Lower lobe of right lung (tissue), 2 donors: ENCODE results near the gene FAM229A. TPM values are rescaled to one million over a fixed set of nuclear protein-coding genes. Genes with fewer than 3 reads are reported as not detected.

Source experiments
- ATAC-seq, 2 donors: fragments of 200-7000 bp; cut with Tn5 transposase; one replicate each; pipeline ENCODE4 v1.9.1; 2020 to 2022; ENCODE audit warnings: mild to moderate bottlenecking in 2 of 2, moderate library complexity in 2 of 2
- DNase-seq: peaks from one replicate; pipeline ENCODE4 v3.0.0-alpha.2; 2020
- H3K27ac ChIP-seq: fragments of 200-600 bp; one replicate; pipeline ENCODE4 v1.8.0; 2022
- H3K27me3 ChIP-seq: fragments of 200-600 bp; one replicate; pipeline ENCODE4 v1.8.0; 2022; ENCODE audit warnings: low read depth
- H3K36me3 ChIP-seq: fragments of 200-600 bp; one replicate; pipeline ENCODE4 v1.8.0; 2022; ENCODE audit warnings: mild to moderate bottlenecking
- H3K4me1 ChIP-seq: fragments of 200-600 bp; one replicate; pipeline ENCODE4 v1.8.0; 2022
- H3K4me3 ChIP-seq: fragments of 200-600 bp; one replicate; pipeline ENCODE4 v1.8.0; 2022; ENCODE audit warnings: mild to moderate bottlenecking
- H3K9me3 ChIP-seq: fragments of 200-600 bp; one replicate; pipeline ENCODE4 v1.8.0; 2022
- CTCF ChIP-seq: fragments of 200-600 bp; IDR thresholded peaks from one replicate; pipeline ENCODE4 v1.8.0; 2022; ENCODE audit warnings: antibody characterized with exemption, mild to moderate bottlenecking
- intact Hi-C: fragments of 100-400 bp; cut with DNase I; formaldehyde crosslinking; loops from one replicate; pipeline ENCODE4 v1.11.0; 2022
- long read RNA-seq: library from polyadenylated mRNA; unstranded; transcript quantifications from one replicate; pipeline ENCODE4 v2.0.0, GENCODE V29; 2021
- total RNA-seq: library from RNA; stranded (reverse); fragmentation: NEBNext Ultra II Directional; extraction: Animal tissue kit (Norgen Biotek cat#: 25700); gene quantifications from one replicate; pipeline ENCODE4 v1.2.1, GENCODE V29; 2021
- donor health status: DM: no; HTN: yes; CAD: no; lungs with severe emphysema.

Gene FAM229A, protein sequence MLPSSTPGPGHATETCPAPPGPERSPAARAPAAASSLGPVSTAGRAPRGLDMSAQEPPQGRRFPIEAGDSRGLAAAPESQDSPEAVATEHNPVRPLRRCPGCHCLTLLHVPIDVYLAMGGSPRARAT
- total RNA-seq, result 9.7 TPM
- long read RNA-seq, partial matches to known transcripts, result 0 of 6 reads
- long read RNA-seq, other reads (novel, unspliced or antisense), result 1 of 6 reads

DNA sequence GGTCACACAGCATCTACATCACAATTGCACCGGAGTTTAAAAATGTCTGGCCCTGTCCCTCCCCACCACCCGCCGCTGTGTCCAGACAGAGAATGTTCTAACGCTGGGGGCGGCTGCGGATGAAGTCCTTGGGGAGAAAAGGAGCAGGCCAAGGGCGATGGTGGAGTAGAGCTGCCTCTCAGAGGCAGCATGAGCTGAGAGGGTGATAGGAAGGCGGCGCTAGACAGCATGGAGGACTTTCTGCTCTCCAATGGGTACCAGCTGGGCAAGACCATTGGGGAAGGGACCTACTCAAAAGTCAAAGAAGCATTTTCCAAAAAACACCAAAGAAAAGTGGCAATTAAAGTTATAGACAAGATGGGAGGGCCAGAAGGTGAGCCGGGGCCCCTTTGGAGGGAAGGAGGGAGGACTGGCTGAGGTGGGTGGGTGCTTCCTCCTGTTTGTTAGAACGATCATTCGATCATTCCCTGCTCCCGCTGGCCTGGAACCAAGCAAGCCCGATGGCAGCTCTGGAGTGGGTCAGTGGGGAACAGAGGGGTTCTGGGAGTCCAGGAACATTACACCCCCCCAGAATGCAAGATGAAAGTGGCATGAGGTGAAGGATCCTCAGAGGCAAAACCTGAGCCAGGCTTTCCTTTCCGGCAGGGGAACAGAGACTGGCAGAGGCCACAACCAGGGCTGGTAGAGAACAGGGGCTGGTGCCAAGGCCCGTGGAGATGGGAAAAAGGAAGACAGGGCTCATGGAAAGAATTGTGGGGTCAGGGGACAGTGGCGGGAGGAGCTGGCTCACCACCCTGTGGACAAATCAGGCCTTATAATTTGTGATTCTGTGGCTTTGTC lies at the start of gene FAM229A, which contains the start of gene TSSK3:
Gene FAM229A (minus strand): TSS at position 12 of the 840 bp plus-strand sequence. CDS start 394 bp downstream, outside the sequence.
Gene TSSK3 (plus strand): TSS at position 66 of the 840 bp plus-strand sequence. CDS start 163 bp downstream, at position 229.
- Histone ChIP-seq H3K4me3 (peak within 1 kb of the TSS; percentile 44), H3K36me3 (peaks cover 38% of the 10 kb centered on the region), H3K4me1 (peaks cover 15% of the 10 kb centered on the region), H3K27ac (peak within 1 kb of the TSS; percentile 39), H3K27me3 (no peaks in the 10 kb centered on the region), H3K9me3 (no peaks in the 10 kb centered on the region)
- ATAC-seq (no peak), DNase-seq (no peak)
- intact Hi-C loops, result no loop called here
- TF ChIP-seq CTCF, result no peak

DNA sequence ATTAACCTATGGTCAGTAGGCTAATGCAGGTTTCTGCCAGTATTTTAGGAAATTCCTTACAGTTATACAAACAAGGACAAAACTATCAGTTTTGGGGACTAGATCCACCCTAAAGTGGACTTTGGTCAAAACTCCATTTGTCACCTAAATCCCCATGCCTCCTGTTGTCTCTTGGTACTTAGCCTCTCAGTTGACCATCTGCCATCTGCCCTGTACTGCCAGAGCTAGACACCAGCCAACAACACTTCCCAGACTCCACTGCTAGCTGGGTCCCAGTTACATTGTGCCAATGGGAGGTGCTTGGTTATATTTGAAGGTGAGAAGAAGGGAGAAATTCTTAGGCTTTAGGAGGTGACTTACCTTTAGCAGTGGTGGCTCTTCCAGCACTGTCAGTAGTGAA lies 49.0 kb upstream of the FAM229A start:
- ATAC-seq, result no peak
- intact Hi-C loops, result no loop called here
- H3K27ac ChIP-seq, result no peak overlapping the region
- no peaks in the 10 kb centered on the region for H3K36me3 ChIP-seq
- H3K27me3 ChIP-seq, result no peaks in the 10 kb centered on the region
- DNase-seq, result no peak
- TF ChIP-seq CTCF, result no peak
- no peaks in the 10 kb centered on the region for H3K9me3 ChIP-seq
- peaks cover 7% of the 10 kb centered on the region for H3K4me1 ChIP-seq
- no peak overlapping the region for H3K4me3 ChIP-seq

DNA sequence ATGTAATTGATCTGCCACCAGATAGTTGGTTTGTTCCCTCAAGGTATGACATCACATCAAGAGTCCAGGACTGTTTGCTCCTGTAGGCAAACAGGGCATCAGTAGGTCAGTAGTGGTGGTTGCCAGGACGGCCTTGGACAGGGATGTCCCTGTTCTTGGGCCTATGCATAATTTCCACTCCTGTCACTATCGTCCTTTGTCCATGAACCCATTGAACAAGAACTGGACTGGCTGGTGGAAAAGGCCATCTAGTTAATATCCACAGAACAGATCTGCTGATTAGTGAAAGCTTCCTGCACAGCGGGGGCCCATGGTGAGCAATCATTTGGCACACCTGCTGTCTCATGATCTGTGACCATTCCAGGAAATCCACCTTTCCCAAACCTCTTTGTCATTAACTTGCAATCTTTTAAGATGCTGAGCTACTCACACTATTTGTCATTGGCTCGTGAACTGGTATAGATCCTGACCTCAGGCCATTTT lies 44.4 kb upstream of the FAM229A start:
- no peak for TF ChIP-seq CTCF
- H3K27me3 ChIP-seq, result no peaks in the 10 kb centered on the region
- DNase-seq (no peak), ATAC-seq (no peak)
- H3K9me3 ChIP-seq, result no peaks in the 10 kb centered on the region
- intact Hi-C loops, result no loop called here
- no peak overlapping the region for H3K4me3 ChIP-seq
- H3K36me3 ChIP-seq, result no peaks in the 10 kb centered on the region
- no peaks in the 10 kb centered on the region for H3K4me1 ChIP-seq
- no peak overlapping the region for H3K27ac ChIP-seq

GRCh38 chr1:32405672-32406467 lies 43.6 kb upstream of the FAM229A start:
- no peak overlapping the region for H3K4me3 ChIP-seq
- H3K4me1 ChIP-seq, result no peaks in the 10 kb centered on the region
- DNase-seq (no peak), ATAC-seq (peak in 1 of 2 donors; percentile 42)
- no peaks in the 10 kb centered on the region for H3K36me3 ChIP-seq
- no peak for TF ChIP-seq CTCF
- H3K27ac ChIP-seq, result no peak overlapping the region
- no peaks in the 10 kb centered on the region for H3K9me3 ChIP-seq
- H3K27me3 ChIP-seq, result no peaks in the 10 kb centered on the region
- intact Hi-C loops, result no loop called here

DNA sequence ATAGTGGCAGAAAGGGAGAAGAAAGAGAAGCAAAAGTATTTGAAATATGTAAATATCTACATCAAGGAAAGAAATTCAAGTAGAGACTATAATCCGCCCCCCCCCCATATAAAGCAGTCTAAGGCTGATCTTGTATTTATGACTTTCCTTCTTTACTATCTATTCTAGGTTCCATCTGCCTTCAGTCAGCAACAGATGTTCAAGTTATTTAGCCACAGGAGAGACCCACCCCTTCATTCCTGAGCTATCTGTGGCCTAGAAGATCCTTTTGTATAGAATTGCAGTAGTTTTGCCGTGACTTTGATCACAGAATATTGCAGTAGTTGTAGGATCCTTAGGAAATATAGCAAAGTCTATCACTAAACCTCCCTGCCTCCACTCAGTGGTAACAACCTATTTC lies 42.7 kb upstream of the FAM229A start:
- TF ChIP-seq CTCF, result no peak
- no peaks in the 10 kb centered on the region for H3K36me3 ChIP-seq
- DNase-seq (no peak), ATAC-seq (no peak)
- H3K27me3 ChIP-seq, result no peaks in the 10 kb centered on the region
- H3K27ac ChIP-seq, result no peak overlapping the region
- H3K9me3 ChIP-seq, result no peaks in the 10 kb centered on the region
- intact Hi-C loops, result no loop called here
- H3K4me1 ChIP-seq, result no peaks in the 10 kb centered on the region
- H3K4me3 ChIP-seq, result no peak overlapping the region
